ENCODE results near the gene CHRNA1. TPM values are rescaled to one million over a fixed set of nuclear protein-coding genes. Genes with fewer than 3 reads are reported as not detected.

CHRNA1 gene
- total RNA-seq, 2 donors from 2014 or later = not detected

- peaks cover 26% of the 10 kb centered on the region for H3K4me1 ChIP-seq (ENCODE audit: control insufficient read depth, insufficient read depth, low read length)
- WGBS, 2 experiments (ENCODE audit: insufficient coverage in 1 of 2, insufficient read length in 1 of 2) = 91 to 100% methylated on average over 1 to 3 of the region's 3 CpGs
- Mint-ChIP-seq H3K4me3 (no peak overlapping the region), H3K4me1 (peaks cover 55% of the 10 kb centered on the region), H3K9me3 (no peaks in the 10 kb centered on the region), H3K27me3 (ENCODE audit: insufficient read depth) (no peaks in the 10 kb centered on the region), H3K36me3 (ENCODE audit: low read depth) (peaks cover 5% of the 10 kb centered on the region), H3K27ac (no peak overlapping the region)
- no peak overlapping the region for H3K9ac ChIP-seq (ENCODE audit: extremely low read depth, low read length, poor library complexity, severe bottlenecking)
- no peak overlapping the region for H3K27ac ChIP-seq (ENCODE audit: low read depth, low read length)
- no peaks in the 10 kb centered on the region for H3K9me3 ChIP-seq (ENCODE audit: control insufficient read depth, low read length)
- H3K36me3 ChIP-seq (ENCODE audit: control insufficient read depth, insufficient read depth, low read length) = peaks cover 11% of the 10 kb centered on the region
- no peak for DNase-seq
- no peaks in the 10 kb centered on the region for H3K27me3 ChIP-seq (ENCODE audit: control insufficient read depth, insufficient read depth, low read length, poor library complexity, severe bottlenecking)
- TF ChIP-seq CTCF (conservative IDR thresholded peaks at IDR 0.05) = no peak
- no peak overlapping the region for H3K4me3 ChIP-seq (ENCODE audit: low read length)
Observed at GRCh38 chr2:174794851-174795374, 30.6 kb upstream of the CHRNA1 start.

GRCh38 chr2:174792309-174793025 lies 28.2 kb upstream of the CHRNA1 start:
- H3K9me3 ChIP-seq (ENCODE audit: control insufficient read depth, low read length) = no peaks in the 10 kb centered on the region
- H3K4me1 Mint-ChIP-seq = peaks cover 59% of the 10 kb centered on the region
- no peak overlapping the region for H3K27ac ChIP-seq (ENCODE audit: low read depth, low read length)
- H3K4me3 Mint-ChIP-seq = no peak overlapping the region
- no peaks in the 10 kb centered on the region for H3K27me3 ChIP-seq (ENCODE audit: control insufficient read depth, insufficient read depth, low read length, poor library complexity, severe bottlenecking)
- peaks cover 26% of the 10 kb centered on the region for H3K4me1 ChIP-seq (ENCODE audit: control insufficient read depth, insufficient read depth, low read length)
- peak; percentile 48 for DNase-seq
- no peaks in the 10 kb centered on the region for H3K9me3 Mint-ChIP-seq
- no peaks in the 10 kb centered on the region for H3K27me3 Mint-ChIP-seq (ENCODE audit: insufficient read depth)
- no peak overlapping the region for H3K9ac ChIP-seq (ENCODE audit: extremely low read depth, low read length, poor library complexity, severe bottlenecking)
- H3K36me3 ChIP-seq (ENCODE audit: control insufficient read depth, insufficient read depth, low read length) = no peaks in the 10 kb centered on the region
- no peak for TF ChIP-seq CTCF (conservative IDR thresholded peaks at IDR 0.05)
- peak overlapping the region; percentile 39 for H3K4me3 ChIP-seq (ENCODE audit: low read length)
- 70 to 80% methylated on average over 2 to 7 of the region's 7 CpGs for WGBS, 2 experiments (ENCODE audit: insufficient coverage in 1 of 2, insufficient read length in 1 of 2)
- H3K27ac Mint-ChIP-seq = no peak overlapping the region
- no peaks in the 10 kb centered on the region for H3K36me3 Mint-ChIP-seq (ENCODE audit: low read depth)

GRCh38 chr2:174791746-174792280 lies 27.5 kb upstream of the CHRNA1 start:
- H3K9me3 ChIP-seq (ENCODE audit: control insufficient read depth, low read length) = no peaks in the 10 kb centered on the region
- H3K4me1 Mint-ChIP-seq = peaks cover 58% of the 10 kb centered on the region
- H3K4me3 Mint-ChIP-seq = no peak overlapping the region
- no peaks in the 10 kb centered on the region for H3K36me3 ChIP-seq (ENCODE audit: control insufficient read depth, insufficient read depth, low read length)
- 90 to 92% methylated on average over 4 to 6 of the region's 7 CpGs for WGBS, 2 experiments (ENCODE audit: insufficient coverage in 1 of 2, insufficient read length in 1 of 2)
- no peak overlapping the region for H3K9ac ChIP-seq (ENCODE audit: extremely low read depth, low read length, poor library complexity, severe bottlenecking)
- peaks cover 26% of the 10 kb centered on the region for H3K4me1 ChIP-seq (ENCODE audit: control insufficient read depth, insufficient read depth, low read length)
- DNase-seq = peak; percentile 50
- H3K27me3 ChIP-seq (ENCODE audit: control insufficient read depth, insufficient read depth, low read length, poor library complexity, severe bottlenecking) = no peaks in the 10 kb centered on the region
- no peaks in the 10 kb centered on the region for H3K36me3 Mint-ChIP-seq (ENCODE audit: low read depth)
- H3K9me3 Mint-ChIP-seq = no peaks in the 10 kb centered on the region
- H3K27ac ChIP-seq (ENCODE audit: low read depth, low read length) = no peak overlapping the region
- H3K27ac Mint-ChIP-seq = no peak overlapping the region
- H3K27me3 Mint-ChIP-seq (ENCODE audit: insufficient read depth) = no peaks in the 10 kb centered on the region
- peak overlapping the region; percentile 39 for H3K4me3 ChIP-seq (ENCODE audit: low read length)
- TF ChIP-seq CTCF (conservative IDR thresholded peaks at IDR 0.05) = no peak
